Activated CD8-positive, alpha-beta T cell treated with anti-CD3 and anti-CD28 coated beads, Interleukin-2, amount 10 ng/mL, durations not matched to agents 7 days and 5 days (primary cell): ENCODE data around the gene KCNAB2. TPM values are rescaled to one million over a fixed set of nuclear protein-coding genes. Genes with fewer than 3 reads are reported as not detected.

Experiments
- ATAC-seq: fragments of 150-1000 bp; cut with Tn5 transposase; one replicate; pipeline ENCODE4 v1.10.0; 2021; ENCODE audit warnings: moderate library complexity
- CTCF ChIA-PET: fragments of 350-600 bp; sonication (Branson Sonifier 250); formaldehyde crosslinking; loops from one replicate; lab custom pipeline; 2021; ENCODE audit warnings: antibody characterized with exemption; lab: Charles Lee
- POLR2A ChIA-PET: fragments of 350-600 bp; sonication (Branson Sonifier 250); formaldehyde crosslinking; loops from one replicate; lab custom pipeline; 2021; ENCODE audit warnings: antibody characterized with exemption; lab: Charles Lee
- DNase-seq: peaks from one replicate; pipeline ENCODE4 v3.0.0-alpha.2; 2020
- H3K27ac Mint-ChIP-seq: one replicate; pipeline ENCODE4 v1.8.0; 2021; ENCODE audit warnings: mild to moderate bottlenecking, mixed read lengths
- H3K27me3 Mint-ChIP-seq: one replicate; pipeline ENCODE4 v1.8.0; 2021; ENCODE audit warnings: low read depth, mixed read lengths
- H3K36me3 Mint-ChIP-seq: one replicate; pipeline ENCODE4 v1.8.0; 2021; ENCODE audit warnings: low read depth, mixed read lengths
- H3K4me1 Mint-ChIP-seq: one replicate; pipeline ENCODE4 v1.8.0; 2021; ENCODE audit warnings: low read depth, mixed read lengths
- H3K4me3 Mint-ChIP-seq: one replicate; pipeline ENCODE4 v1.8.0; 2021; ENCODE audit warnings: mild to moderate bottlenecking, mixed read lengths
- H3K9me3 Mint-ChIP-seq: one replicate; pipeline ENCODE4 v1.8.0; 2022; ENCODE audit warnings: mixed read lengths; ENCODE audit not compliant: insufficient read depth
- total RNA-seq, 2 experiments: library from RNA; stranded (reverse); gene quantifications; one replicate each; pipeline ENCODE4 v1.2.3, GENCODE V29; 2021

Gene KCNAB2
- total RNA-seq, 2 experiments from 2014 or later, result 343 to 360 TPM

- Mint-ChIP-seq H3K27me3 (peaks cover 2% of the 10 kb centered on the region), H3K9me3 (no peaks in the 10 kb centered on the region), H3K4me3 (no peak overlapping the region), H3K36me3 (no peaks in the 10 kb centered on the region), H3K27ac (no peak overlapping the region), H3K4me1 (no peaks in the 10 kb centered on the region)
- CTCF ChIA-PET, result no interaction called here
- POLR2A ChIA-PET, result no interaction called here
- ATAC-seq, result no peak
- no peak for DNase-seq
Measured at GRCh38 chr1:6142734-6143133, 97.0 kb downstream of the KCNAB2 start.

GRCh38 chr1:6143395-6143794 lies 97.7 kb downstream of the KCNAB2 start:
- H3K27me3 Mint-ChIP-seq, result peaks cover 4% of the 10 kb centered on the region
- no peak overlapping the region for H3K27ac Mint-ChIP-seq
- no peaks in the 10 kb centered on the region for H3K36me3 Mint-ChIP-seq
- peaks cover 2% of the 10 kb centered on the region for H3K4me1 Mint-ChIP-seq
- no peaks in the 10 kb centered on the region for H3K9me3 Mint-ChIP-seq
- no peak overlapping the region for H3K4me3 Mint-ChIP-seq
- no peak for DNase-seq
- ChIA-PET CTCF (no interaction called here), POLR2A (no interaction called here)
- ATAC-seq, result no peak

- H3K4me3 Mint-ChIP-seq, result no peak overlapping the region
- ChIA-PET POLR2A (no interaction called here), CTCF (no interaction called here)
- H3K27me3 Mint-ChIP-seq, result peaks cover 3% of the 10 kb centered on the region
- no peaks in the 10 kb centered on the region for H3K36me3 Mint-ChIP-seq
- H3K27ac Mint-ChIP-seq, result no peak overlapping the region
- H3K4me1 Mint-ChIP-seq, result peaks cover 3% of the 10 kb centered on the region
- H3K9me3 Mint-ChIP-seq, result no peaks in the 10 kb centered on the region
- ATAC-seq, result no peak
- no peak for DNase-seq
Measured at GRCh38 chr1:6144175-6144574, 98.5 kb downstream of the KCNAB2 start.

- H3K36me3 Mint-ChIP-seq, result no peaks in the 10 kb centered on the region
- H3K4me1 Mint-ChIP-seq, result peaks cover 3% of the 10 kb centered on the region
- ChIA-PET POLR2A (no interaction called here), CTCF (no interaction called here)
- H3K27me3 Mint-ChIP-seq, result peaks cover 3% of the 10 kb centered on the region
- H3K27ac Mint-ChIP-seq, result no peak overlapping the region
- no peak overlapping the region for H3K4me3 Mint-ChIP-seq
- no peak for DNase-seq
- ATAC-seq, result no peak
- no peaks in the 10 kb centered on the region for H3K9me3 Mint-ChIP-seq
Measured at GRCh38 chr1:6144647-6145395, 99.1 kb downstream of the KCNAB2 start.

GRCh38 chr1:6145396-6145750 lies 99.7 kb downstream of the KCNAB2 start:
- CTCF ChIA-PET, result no interaction called here
- H3K9me3 Mint-ChIP-seq, result no peaks in the 10 kb centered on the region
- POLR2A ChIA-PET, result interaction anchor here (0.7 kb wide), 1 partner anchor 11 kb away, joined by 3 read pairs; no protein-coding TSS in a partner anchor
- no peak overlapping the region for H3K27ac Mint-ChIP-seq
- no peaks in the 10 kb centered on the region for H3K36me3 Mint-ChIP-seq
- ATAC-seq (no peak), DNase-seq (no peak)
- H3K27me3 Mint-ChIP-seq, result peaks cover 3% of the 10 kb centered on the region
- H3K4me1 Mint-ChIP-seq, result peaks cover 3% of the 10 kb centered on the region
- no peak overlapping the region for H3K4me3 Mint-ChIP-seq

GRCh38 chr1:6145864-6146410 lies 100.2 kb downstream of the KCNAB2 start:
- CTCF ChIA-PET, result no interaction called here
- ATAC-seq (no peak), DNase-seq (no peak)
- no peak overlapping the region for H3K4me3 Mint-ChIP-seq
- no peak overlapping the region for H3K27ac Mint-ChIP-seq
- no peaks in the 10 kb centered on the region for H3K9me3 Mint-ChIP-seq
- H3K4me1 Mint-ChIP-seq, result peaks cover 3% of the 10 kb centered on the region
- POLR2A ChIA-PET, result interaction anchor here (0.7 kb wide), 1 partner anchor 10 kb away, joined by 3 read pairs; no protein-coding TSS in a partner anchor
- H3K27me3 Mint-ChIP-seq, result peaks cover 3% of the 10 kb centered on the region
- H3K36me3 Mint-ChIP-seq, result no peaks in the 10 kb centered on the region

- H3K27me3 Mint-ChIP-seq, result peaks cover 3% of the 10 kb centered on the region
Measured at GRCh38 chr1:6148497-6149241, 103.0 kb downstream of the KCNAB2 start.

GRCh38 chr1:6149597-6149996 lies 103.9 kb downstream of the KCNAB2 start:
- H3K9me3 Mint-ChIP-seq, result no peaks in the 10 kb centered on the region
- no peaks in the 10 kb centered on the region for H3K36me3 Mint-ChIP-seq
- ATAC-seq (no peak), DNase-seq (no peak)
- CTCF ChIA-PET, result no interaction called here
- peaks cover 3% of the 10 kb centered on the region for H3K27me3 Mint-ChIP-seq
- no peak overlapping the region for H3K27ac Mint-ChIP-seq
- H3K4me1 Mint-ChIP-seq, result peaks cover 5% of the 10 kb centered on the region
- POLR2A ChIA-PET, result no interaction called here
- no peak overlapping the region for H3K4me3 Mint-ChIP-seq

More at GRCh38 chr1:6148497-6149241, 103.0 kb downstream of the KCNAB2 start:
- Mint-ChIP-seq H3K9me3 (no peaks in the 10 kb centered on the region), H3K27ac (no peak overlapping the region), H3K4me1 (peaks cover 3% of the 10 kb centered on the region), H3K36me3 (no peaks in the 10 kb centered on the region), H3K4me3 (no peak overlapping the region)
- ChIA-PET CTCF (no interaction called here), POLR2A (no interaction called here)
- DNase-seq (peak; percentile 66), ATAC-seq (peak; percentile 88)

GRCh38 chr1:6150006-6150938 lies 104.6 kb downstream of the KCNAB2 start:
- ChIA-PET POLR2A (no interaction called here), CTCF (no interaction called here)
- H3K36me3 Mint-ChIP-seq, result no peaks in the 10 kb centered on the region
- H3K9me3 Mint-ChIP-seq, result no peaks in the 10 kb centered on the region
- H3K27ac Mint-ChIP-seq, result no peak overlapping the region
- ATAC-seq (no peak), DNase-seq (no peak)
- no peak overlapping the region for H3K4me3 Mint-ChIP-seq
- peaks cover 11% of the 10 kb centered on the region for H3K4me1 Mint-ChIP-seq
- H3K27me3 Mint-ChIP-seq, result peaks cover 3% of the 10 kb centered on the region
